Caco-2 (cell line): ENCODE measurements around the gene USH2A. TPM values are rescaled to one million over a fixed set of nuclear protein-coding genes. Genes with fewer than 3 reads are reported as not detected.

Experiments used
- BruUV-seq: library from RNA; stranded (reverse); fragments of 400-500 nt; replicated peaks from 2 replicates; lab custom pipeline; 2021; lab: Mats Ljungman, UMichigan
- CTCF ChIA-PET: fragments of 300-600 bp; sonication (Branson Sonifier 250); formaldehyde crosslinking; loops from one replicate; lab custom pipeline; 2022; ENCODE audit warnings: antibody characterized with exemption; lab: Charles Lee
- POLR2A ChIA-PET: fragments of 300-600 bp; sonication (Branson Sonifier 250); formaldehyde crosslinking; loops from one replicate; lab custom pipeline; 2022; ENCODE audit warnings: antibody characterized with exemption; lab: Charles Lee
- DNase-seq, 2 experiments: peaks; one replicate each; pipeline versions ENCODE4 v3.0.0 to v3.0.0-alpha.2; 2020 to 2022
- H3K27me3 ChIP-seq: replicated peaks from 2 replicates; pipeline ENCODE4 v1.6.0; 2011; ENCODE audit warnings: low read length; ENCODE audit not compliant: control insufficient read depth, insufficient read depth
- H3K36me3 ChIP-seq: 2 replicates; pipeline ENCODE4 v1.5.1; 2011; ENCODE audit warnings: low read length; ENCODE audit not compliant: control insufficient read depth, insufficient read depth
- H3K4me1 ChIP-seq: fragments of 250-450 bp; sonication (Bioruptor Pico); 2 replicates; pipeline ENCODE4 v1.5.1; 2020; ENCODE audit warnings: mild to moderate bottlenecking
- H3K4me3 ChIP-seq: 2 replicates; pipeline ENCODE4 v1.5.1; 2011; ENCODE audit warnings: low read depth, mild to moderate bottlenecking, control low read depth, low read length
- H3K9me3 ChIP-seq: fragments of 250-450 bp; sonication (Bioruptor Pico); 2 replicates; pipeline ENCODE4 v1.5.1; 2020; ENCODE audit warnings: mild to moderate bottlenecking, moderate library complexity
- H3K27ac Mint-ChIP-seq: one replicate; pipeline ENCODE4 v1.8.0; 2022; ENCODE audit warnings: mixed read lengths; ENCODE audit not compliant: unreplicated experiment
- H3K27me3 Mint-ChIP-seq: one replicate; pipeline ENCODE4 v1.8.0; 2022; ENCODE audit warnings: mixed read lengths; ENCODE audit not compliant: insufficient read depth, unreplicated experiment
- H3K36me3 Mint-ChIP-seq: one replicate; pipeline ENCODE4 v1.8.0; 2022; ENCODE audit warnings: mild to moderate bottlenecking, mixed read lengths; ENCODE audit not compliant: insufficient read depth, unreplicated experiment
- H3K4me1 Mint-ChIP-seq: one replicate; pipeline ENCODE4 v1.8.0; 2022; ENCODE audit warnings: low read depth, mixed read lengths; ENCODE audit not compliant: unreplicated experiment
- H3K4me3 Mint-ChIP-seq: one replicate; pipeline ENCODE4 v1.8.0; 2022; ENCODE audit warnings: mild to moderate bottlenecking, moderate library complexity, mixed read lengths; ENCODE audit not compliant: unreplicated experiment
- H3K9me3 Mint-ChIP-seq: one replicate; pipeline ENCODE4 v1.8.0; 2022; ENCODE audit warnings: mixed read lengths; ENCODE audit not compliant: unreplicated experiment
- intact Hi-C: fragments of 100-400 bp; cut with micrococcal nuclease; formaldehyde crosslinking; loops from one replicate; pipeline ENCODE4 v1.10.0; 2022; ENCODE audit not compliant: unreplicated experiment
- total RNA-seq: library from RNA; stranded (reverse); gene quantifications from 2 replicates; pipeline ENCODE4 v1.2.3, GENCODE V29; 2022
- TF ChIP-seq, protein P1 (sequence below), 2 experiments: fragments of 200-600 bp in 1 of 2; IDR thresholded peaks; 1 replicate in 1 of 2; 2 replicates in 1 of 2; pipeline versions ENCODE4 v1.5.1 to v1.8.0; 2011 to 2022; ENCODE audit warnings: antibody characterized with exemption in 1 of 2, control low read depth in 1 of 2, inconsistent platforms in 1 of 2, low read depth in 1 of 2, low read length in 1 of 2, mild to moderate bottlenecking in 1 of 2, moderate library complexity in 1 of 2; ENCODE audit not compliant: insufficient read depth in 1 of 2, severe bottlenecking in 1 of 2, unreplicated experiment in 1 of 2

Gene USH2A
- total RNA-seq, 1 experiment from 2014 or later: 0.11 TPM

DNA sequence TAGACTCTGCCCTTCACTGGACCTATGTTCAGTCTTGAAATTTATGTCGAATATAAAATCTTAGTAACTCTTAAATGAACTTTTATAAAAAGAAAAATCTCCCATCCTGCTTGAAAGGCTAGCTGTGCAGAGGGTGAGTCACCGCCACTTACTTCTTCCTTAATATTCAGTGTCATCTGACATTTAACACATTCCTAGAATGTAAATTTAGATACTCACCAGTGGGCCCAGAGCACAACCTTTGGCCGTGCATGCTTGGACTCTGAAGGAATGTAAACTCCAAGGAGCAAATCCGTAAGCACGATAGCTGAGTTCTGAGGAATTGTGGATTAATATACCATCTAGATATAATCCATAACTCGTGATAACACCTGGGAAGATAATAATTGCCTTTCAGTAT is 452.8 kb downstream of the USH2A start:
- no peaks in the 10 kb centered on the region for H3K27me3 Mint-ChIP-seq
- H3K4me3 ChIP-seq: no peak overlapping the region
- BruUV-seq: no TSS peak
- DNase-seq: peak in 1 of 2 experiments; percentile 47
- POLR2A ChIA-PET: interaction anchor here (0.6 kb wide), 1 partner anchor 684 kb away, joined by 3 read pairs; no protein-coding TSS in a partner anchor
- H3K4me1 ChIP-seq: peaks cover 8% of the 10 kb centered on the region
- TF ChIP-seq, protein P1, sequence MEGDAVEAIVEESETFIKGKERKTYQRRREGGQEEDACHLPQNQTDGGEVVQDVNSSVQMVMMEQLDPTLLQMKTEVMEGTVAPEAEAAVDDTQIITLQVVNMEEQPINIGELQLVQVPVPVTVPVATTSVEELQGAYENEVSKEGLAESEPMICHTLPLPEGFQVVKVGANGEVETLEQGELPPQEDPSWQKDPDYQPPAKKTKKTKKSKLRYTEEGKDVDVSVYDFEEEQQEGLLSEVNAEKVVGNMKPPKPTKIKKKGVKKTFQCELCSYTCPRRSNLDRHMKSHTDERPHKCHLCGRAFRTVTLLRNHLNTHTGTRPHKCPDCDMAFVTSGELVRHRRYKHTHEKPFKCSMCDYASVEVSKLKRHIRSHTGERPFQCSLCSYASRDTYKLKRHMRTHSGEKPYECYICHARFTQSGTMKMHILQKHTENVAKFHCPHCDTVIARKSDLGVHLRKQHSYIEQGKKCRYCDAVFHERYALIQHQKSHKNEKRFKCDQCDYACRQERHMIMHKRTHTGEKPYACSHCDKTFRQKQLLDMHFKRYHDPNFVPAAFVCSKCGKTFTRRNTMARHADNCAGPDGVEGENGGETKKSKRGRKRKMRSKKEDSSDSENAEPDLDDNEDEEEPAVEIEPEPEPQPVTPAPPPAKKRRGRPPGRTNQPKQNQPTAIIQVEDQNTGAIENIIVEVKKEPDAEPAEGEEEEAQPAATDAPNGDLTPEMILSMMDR (IDR thresholded peaks at IDR 0.05; ENCODE audit: insufficient read depth in 1 of 2, low read depth in 1 of 2, low read length in 1 of 2, severe bottlenecking in 1 of 2, unreplicated experiment in 1 of 2): no peak
- intact Hi-C loops: no loop called here
- H3K36me3 Mint-ChIP-seq: no peaks in the 10 kb centered on the region
- CTCF ChIA-PET: no interaction called here
- H3K9me3 Mint-ChIP-seq: no peaks in the 10 kb centered on the region
- no peak overlapping the region for H3K27ac Mint-ChIP-seq
- no peak overlapping the region for H3K4me3 Mint-ChIP-seq
- H3K9me3 ChIP-seq: no peaks in the 10 kb centered on the region
- peaks cover 6% of the 10 kb centered on the region for H3K4me1 Mint-ChIP-seq
- no peaks in the 10 kb centered on the region for H3K36me3 ChIP-seq
- no peaks in the 10 kb centered on the region for H3K27me3 ChIP-seq

DNA sequence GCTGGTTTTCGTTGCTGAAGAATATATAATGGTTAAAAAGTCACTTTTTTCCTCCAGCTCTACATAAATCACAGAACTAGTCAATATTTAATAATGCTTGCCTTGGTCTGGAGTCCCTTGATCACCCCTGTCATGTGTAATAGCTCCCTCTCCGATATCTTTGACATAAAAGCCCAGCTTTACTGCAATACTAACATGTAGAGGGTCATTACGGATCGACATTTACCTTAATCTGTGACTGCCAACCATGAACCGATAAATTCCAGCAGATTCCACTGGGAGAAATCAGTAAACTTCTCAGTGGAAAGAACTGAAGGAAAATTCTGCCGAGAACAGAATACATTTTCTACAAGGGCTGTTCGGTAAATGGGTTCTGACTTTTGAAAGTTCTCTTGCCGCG is 459.6 kb downstream of the USH2A start:
- H3K4me1 ChIP-seq: no peaks in the 10 kb centered on the region
- TF ChIP-seq, protein P1 (IDR thresholded peaks at IDR 0.05; ENCODE audit: insufficient read depth in 1 of 2, low read depth in 1 of 2, low read length in 1 of 2, severe bottlenecking in 1 of 2, unreplicated experiment in 1 of 2): no peak
- H3K9me3 Mint-ChIP-seq: no peaks in the 10 kb centered on the region
- BruUV-seq: no TSS peak
- no peak overlapping the region for H3K4me3 Mint-ChIP-seq
- no peaks in the 10 kb centered on the region for H3K4me1 Mint-ChIP-seq
- H3K36me3 ChIP-seq: no peaks in the 10 kb centered on the region
- H3K27me3 Mint-ChIP-seq: peaks cover 5% of the 10 kb centered on the region
- DNase-seq: no peak
- ChIA-PET POLR2A (no interaction called here), CTCF (no interaction called here)
- H3K27ac Mint-ChIP-seq: no peak overlapping the region
- no peaks in the 10 kb centered on the region for H3K36me3 Mint-ChIP-seq
- no peak overlapping the region for H3K4me3 ChIP-seq
- H3K9me3 ChIP-seq: no peaks in the 10 kb centered on the region
- intact Hi-C loops: no loop called here
- no peaks in the 10 kb centered on the region for H3K27me3 ChIP-seq

DNA sequence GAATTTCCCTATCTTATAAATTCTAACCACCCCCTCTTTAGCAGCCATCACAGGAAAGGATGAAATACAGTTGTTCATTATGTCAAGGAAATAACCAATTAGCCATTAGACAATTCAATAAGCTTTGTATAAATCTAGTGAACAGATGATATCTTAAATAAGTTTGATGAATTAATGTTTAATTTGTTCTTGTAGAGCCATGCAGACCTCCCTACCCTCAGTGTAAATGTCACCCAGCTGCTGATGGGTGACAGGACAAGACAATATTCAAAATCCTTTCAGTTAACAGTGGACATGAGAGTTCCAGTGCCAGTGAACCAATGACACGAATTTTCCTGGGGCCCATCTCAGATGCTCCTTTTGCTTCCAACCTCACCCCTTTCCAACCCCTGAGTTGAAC is 460.2 kb downstream of the USH2A start:
- TF ChIP-seq, protein P1 (IDR thresholded peaks at IDR 0.05; ENCODE audit: insufficient read depth in 1 of 2, low read depth in 1 of 2, low read length in 1 of 2, severe bottlenecking in 1 of 2, unreplicated experiment in 1 of 2): no peak
- ChIA-PET CTCF (no interaction called here), POLR2A (no interaction called here)
- peaks cover 5% of the 10 kb centered on the region for H3K27me3 Mint-ChIP-seq
- no peak overlapping the region for H3K4me3 ChIP-seq
- no TSS peak for BruUV-seq
- H3K27me3 ChIP-seq: no peaks in the 10 kb centered on the region
- H3K4me3 Mint-ChIP-seq: no peak overlapping the region
- no peaks in the 10 kb centered on the region for H3K9me3 ChIP-seq
- intact Hi-C loops: no loop called here
- no peaks in the 10 kb centered on the region for H3K36me3 Mint-ChIP-seq
- H3K27ac Mint-ChIP-seq: no peak overlapping the region
- no peaks in the 10 kb centered on the region for H3K36me3 ChIP-seq
- H3K4me1 Mint-ChIP-seq: no peaks in the 10 kb centered on the region
- no peaks in the 10 kb centered on the region for H3K4me1 ChIP-seq
- H3K9me3 Mint-ChIP-seq: no peaks in the 10 kb centered on the region
- DNase-seq: no peak
